ENCODE data around the gene MINK1.

The MINK1 gene

DNA sequence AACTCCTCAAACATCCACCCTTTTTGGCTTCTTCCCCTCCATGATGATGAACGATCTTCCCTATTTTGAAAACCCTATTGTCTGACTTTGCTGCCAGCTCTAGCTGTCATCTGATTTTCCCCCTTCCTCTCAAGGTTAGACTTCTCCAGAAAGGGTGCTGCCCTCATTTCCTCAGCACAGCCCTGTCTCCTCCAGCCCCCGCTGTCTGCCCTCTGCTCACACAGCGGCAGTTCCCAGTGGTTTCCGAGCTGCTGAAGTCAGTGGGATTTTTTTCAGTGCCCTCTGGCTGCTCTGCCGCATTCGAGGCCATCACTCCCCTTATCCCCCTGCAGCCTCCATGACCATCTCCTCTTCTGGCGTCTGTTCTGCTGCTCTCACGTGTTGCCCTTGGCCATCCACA, 39.6 kb downstream of the MINK1 start:
- no peak for DNase-seq (ENCODE audit: low read depth)

DNA sequence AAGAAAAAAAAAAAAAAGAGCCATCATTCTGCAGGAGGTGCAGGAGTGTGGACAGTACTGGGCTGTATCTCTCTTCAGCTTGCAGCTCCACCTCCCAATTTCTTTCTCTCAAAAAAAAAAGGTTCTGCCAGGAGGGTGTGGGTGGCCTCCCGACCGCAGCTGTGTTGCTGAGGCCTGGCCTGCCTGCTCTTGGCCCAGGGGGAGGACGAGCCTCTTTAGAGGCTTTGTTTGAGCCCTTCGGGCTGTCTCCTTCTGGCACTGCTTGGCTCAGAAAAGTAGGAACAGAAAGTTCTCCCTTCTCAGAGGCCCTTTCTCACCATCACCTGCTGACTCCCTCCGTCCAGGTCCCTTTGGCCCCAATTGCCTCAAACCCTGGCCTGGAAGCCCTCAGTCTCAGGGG, 43.9 kb downstream of the MINK1 start:
- no peak for DNase-seq (ENCODE audit: low read depth)

DNA sequence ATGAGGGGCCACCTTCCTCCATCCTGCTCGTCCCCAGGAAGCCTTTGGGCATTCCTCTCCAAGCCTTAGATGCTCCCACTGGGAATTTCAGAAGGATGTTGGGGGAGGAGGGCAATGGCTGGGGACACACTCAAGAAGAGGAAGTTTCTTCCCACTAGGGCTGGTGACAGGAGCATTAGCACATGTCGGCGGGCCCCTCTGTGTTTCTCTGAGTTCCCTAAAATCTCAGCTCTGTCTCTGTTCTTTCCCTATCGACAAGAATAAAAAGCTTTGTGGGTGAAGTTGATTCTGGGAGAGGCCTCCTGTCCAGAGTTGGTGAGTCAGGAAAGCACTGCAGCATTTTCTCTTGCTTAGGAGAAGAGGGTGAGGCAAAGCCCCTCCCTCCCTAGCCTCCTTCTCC, 46.5 kb downstream of the MINK1 start:
- no peak for DNase-seq (ENCODE audit: low read depth)

DNA sequence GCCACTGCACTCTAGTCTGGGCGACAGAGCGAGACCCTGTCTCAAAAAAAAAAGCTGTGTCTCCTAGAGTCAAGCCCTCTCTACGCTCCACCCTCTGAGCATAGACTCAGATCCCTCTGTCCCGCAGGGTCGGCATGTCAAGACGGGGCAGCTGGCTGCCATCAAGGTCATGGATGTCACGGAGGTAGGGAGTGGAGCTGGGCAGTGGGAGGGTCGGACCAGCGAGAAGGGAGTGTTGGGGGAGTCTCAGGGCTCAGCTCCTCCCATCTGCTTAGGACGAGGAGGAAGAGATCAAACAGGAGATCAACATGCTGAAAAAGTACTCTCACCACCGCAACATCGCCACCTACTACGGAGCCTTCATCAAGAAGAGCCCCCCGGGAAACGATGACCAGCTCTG, 47.7 kb downstream of the MINK1 start:
- DNase-seq (ENCODE audit: low read depth), result no peak

DNA sequence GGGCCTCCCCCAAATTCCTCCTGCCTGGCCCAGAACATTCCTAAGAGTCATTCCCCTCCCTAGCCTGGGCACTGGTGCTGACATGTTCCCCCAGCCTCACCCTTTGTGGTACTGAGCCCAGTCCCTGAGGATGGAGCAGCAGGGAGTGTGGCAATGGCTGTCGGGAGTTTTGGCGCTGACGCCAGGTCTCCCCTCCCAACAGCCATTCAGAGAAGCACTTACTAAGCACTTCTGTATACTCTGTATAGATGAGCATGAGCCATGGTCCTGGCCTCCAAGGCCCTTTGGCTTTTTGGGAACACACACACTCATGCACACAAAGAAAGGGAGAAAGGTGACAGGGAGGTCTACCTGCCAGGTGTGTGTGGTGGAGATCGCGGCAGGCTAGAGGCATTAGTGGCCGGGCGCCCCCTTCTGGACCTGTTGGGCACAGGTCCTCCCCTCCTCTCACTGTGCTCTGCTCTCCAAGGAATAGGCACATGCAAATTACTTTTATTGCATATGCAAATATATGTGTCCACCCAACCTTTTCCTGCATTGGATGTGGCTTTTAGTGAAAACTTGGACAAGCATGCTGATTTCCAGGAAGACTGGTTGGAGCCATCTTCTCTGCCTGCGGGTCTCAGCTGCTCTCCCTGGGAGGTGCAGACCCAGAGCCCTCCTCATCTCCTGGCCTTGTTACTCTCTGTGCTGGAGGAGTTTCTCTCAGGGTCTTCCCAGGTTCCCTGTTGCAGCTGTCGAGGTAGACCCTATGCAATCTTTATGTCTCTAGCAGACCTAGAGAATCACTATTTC, 48.8 kb downstream of the MINK1 start:
- DNase-seq (ENCODE audit: low read depth), result no peak

DNA sequence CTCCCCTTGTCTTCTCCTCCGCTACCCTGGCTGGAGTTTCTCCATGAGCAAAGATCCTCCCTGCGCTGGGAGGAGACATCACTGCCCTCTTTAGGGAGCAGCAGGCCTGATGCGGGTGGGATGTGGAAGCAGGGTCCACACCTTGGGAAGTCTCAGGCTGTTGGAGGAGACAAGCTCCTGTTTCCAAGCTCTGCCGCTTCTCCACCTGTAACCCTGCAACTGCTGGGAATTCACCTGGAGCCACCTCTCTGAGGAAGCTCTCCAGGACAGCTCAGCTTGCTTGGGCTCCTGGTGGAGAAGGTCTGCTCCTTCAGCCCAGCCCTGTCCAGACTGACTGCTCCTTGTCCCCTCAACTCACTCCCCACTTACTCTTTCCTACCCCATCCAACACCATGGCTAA, 51.3 kb downstream of the MINK1 start:
- DNase-seq (ENCODE audit: low read depth), result no peak

DNA sequence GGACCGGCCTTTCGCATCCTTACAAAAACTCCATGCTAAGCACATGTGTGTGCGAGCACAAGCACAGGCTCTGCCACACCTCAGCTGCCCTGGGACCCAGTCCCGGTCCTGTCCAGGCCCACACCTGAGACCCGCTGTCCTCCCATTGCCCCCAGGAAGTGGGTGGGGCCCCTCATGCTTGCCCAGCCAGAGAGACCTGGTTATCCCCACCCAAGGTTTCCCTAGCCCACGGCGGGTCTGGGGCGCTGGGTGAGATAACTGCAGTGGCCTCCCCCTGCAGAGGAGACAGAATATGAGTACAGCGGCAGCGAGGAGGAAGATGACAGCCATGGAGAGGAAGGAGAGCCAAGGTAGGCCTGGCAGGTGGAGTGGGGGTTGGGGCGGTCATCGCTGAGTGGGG, 53.7 kb downstream of the MINK1 start:
- no peak for DNase-seq (ENCODE audit: low read depth)

DNA sequence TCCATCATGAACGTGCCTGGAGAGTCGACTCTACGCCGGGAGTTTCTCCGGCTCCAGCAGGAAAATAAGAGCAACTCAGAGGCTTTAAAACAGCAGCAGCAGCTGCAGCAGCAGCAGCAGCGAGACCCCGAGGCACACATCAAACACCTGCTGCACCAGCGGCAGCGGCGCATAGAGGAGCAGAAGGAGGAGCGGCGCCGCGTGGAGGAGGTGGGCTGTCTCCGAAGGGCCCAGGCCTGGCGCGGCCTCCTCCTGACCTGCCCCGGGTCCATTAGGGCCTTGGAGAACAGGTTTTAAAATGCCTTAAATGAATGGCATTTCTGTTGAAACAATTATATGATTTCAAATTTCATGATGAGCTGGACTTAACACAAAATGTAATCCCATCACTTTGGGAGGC, 54.4 kb downstream of the MINK1 start:
- DNase-seq (ENCODE audit: low read depth), result no peak

DNA sequence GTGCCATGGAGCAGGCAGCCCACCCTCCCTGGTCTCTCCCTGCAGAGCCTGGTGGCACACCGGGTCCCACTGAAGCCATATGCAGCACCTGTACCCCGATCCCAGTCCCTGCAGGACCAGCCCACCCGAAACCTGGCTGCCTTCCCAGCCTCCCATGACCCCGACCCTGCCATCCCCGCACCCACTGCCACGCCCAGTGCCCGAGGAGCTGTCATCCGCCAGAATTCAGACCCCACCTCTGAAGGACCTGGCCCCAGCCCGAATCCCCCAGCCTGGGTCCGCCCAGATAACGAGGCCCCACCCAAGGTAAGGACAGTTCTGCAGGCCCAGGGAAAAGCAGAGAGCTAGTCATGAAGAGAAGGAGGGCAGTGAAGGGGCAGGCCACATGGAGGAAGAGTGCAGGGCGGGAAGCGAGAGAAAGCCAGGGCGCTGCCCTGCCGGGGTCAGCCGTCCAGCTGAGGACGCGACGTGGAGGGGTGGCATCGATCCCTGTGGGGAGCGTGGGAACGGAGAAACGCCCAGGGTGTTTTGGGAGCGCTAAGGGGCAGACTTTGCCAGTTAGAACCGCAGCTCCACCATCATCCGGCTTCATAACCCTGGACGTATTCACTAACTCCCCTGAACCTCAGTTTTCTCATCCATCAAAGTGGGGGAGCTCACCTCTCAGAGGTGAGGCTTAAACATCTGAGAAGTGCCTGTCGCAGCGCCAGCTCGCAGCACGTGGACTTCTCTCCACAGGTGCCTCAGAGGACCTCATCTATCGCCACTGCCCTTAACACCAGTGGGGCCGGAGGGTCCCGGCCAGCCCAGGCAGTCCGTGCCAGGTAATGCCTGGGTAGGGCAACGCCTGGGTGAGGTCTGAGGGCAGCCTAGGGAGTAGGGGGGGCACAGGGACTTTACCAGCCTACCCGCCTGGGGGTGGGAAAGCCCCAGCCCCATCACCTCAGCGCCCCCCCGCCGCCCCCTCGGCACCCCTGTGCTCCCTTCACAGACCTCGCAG, 58.6 kb downstream of the MINK1 start:
- no peak for DNase-seq (ENCODE audit: low read depth)

DNA sequence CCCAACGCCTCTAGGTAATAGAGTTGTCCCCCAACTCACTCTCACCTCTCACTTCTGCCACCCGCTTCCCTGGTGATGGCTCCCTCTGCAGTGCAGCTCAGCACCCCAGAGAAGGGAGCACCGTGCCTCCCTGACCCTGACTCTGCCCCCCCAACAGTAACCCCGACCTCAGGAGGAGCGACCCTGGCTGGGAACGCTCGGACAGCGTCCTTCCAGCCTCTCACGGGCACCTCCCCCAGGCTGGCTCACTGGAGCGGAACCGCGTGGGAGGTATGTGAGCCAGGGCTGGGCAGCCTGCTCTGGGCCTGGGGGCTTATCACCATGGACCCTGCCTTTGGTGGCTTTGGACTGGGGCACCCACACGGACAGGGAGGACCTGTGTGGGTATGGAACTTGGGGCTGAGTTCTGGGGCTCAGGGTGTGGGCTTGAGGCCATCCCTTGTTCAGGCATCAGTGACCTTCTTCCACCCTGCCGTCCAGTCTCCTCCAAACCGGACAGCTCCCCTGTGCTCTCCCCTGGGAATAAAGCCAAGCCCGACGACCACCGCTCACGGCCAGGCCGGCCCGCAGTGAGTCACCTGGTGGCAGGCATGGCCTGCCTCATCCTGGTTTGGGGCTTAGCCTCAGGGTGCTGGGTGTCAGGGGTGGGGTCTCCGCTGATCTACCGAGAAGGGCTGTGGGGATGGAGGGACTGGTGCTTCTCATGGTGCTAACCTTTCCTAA, 59.5 kb downstream of the MINK1 start:
- no peak for DNase-seq (ENCODE audit: low read depth)

DNA sequence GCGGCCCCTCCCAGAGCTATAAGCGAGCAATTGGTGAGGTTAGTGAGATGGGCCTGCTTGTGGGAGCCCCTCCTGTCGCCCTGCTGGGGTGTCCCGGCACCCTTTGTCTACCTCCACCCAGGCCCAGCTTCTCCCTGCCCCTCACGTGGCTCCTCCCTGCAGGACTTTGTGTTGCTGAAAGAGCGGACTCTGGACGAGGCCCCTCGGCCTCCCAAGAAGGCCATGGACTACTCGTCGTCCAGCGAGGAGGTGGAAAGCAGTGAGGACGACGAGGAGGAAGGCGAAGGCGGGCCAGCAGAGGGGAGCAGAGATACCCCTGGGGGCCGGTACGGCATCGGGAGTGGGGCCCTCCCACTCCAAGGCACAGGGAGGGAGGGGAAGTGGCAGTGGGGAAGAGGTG, 60.1 kb downstream of the MINK1 start:
- no peak for DNase-seq (ENCODE audit: low read depth)

DNA sequence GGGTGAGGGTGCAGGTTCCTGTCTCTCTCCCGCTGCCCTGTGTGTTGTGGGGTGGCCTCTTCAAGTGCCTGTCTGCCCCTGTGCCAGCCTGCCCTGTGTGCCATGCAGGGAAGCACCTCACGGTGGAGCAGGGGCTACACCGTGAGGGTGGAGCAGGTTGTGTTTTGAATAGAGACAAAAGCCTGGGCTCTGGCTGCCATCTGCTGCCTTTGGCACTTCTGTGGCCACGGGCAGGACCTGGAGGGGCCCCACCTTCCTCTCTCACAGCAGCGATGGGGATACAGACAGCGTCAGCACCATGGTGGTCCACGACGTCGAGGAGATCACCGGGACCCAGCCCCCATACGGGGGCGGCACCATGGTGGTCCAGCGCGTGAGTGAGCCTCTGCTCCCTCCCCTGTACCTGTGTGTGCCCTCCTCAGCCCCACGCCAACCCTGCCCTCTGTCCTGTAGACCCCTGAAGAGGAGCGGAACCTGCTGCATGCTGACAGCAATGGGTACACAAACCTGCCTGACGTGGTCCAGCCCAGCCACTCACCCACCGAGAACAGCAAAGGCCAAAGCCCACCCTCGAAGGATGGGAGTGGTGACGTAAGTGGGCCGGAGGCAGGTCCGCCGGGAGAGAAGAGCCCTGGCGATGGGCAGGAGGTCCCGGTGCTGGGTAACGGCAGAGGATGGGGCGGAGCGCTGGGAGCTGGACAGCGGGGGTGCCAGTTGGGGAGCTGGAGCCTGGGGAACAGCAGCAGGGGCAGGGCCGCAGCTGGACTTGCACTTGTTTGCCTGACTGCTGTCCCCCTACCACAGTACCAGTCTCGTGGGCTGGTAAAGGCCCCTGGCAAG, 60.8 kb downstream of the MINK1 start:
- no peak for DNase-seq (ENCODE audit: low read depth)

DNA sequence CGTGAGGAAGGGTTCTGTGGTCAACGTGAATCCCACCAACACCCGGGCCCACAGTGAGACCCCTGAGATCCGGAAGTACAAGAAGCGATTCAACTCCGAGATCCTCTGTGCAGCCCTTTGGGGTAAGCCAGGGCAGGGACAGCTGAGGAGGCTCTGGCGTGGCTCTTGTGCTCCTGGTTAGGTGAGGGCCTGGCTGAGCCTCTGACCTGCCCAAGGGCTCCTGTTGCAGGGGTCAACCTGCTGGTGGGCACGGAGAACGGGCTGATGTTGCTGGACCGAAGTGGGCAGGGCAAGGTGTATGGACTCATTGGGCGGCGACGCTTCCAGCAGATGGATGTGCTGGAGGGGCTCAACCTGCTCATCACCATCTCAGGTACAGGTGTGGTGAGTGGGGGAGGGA, 62.0 kb downstream of the MINK1 start:
- no peak for DNase-seq (ENCODE audit: low read depth)

DNA sequence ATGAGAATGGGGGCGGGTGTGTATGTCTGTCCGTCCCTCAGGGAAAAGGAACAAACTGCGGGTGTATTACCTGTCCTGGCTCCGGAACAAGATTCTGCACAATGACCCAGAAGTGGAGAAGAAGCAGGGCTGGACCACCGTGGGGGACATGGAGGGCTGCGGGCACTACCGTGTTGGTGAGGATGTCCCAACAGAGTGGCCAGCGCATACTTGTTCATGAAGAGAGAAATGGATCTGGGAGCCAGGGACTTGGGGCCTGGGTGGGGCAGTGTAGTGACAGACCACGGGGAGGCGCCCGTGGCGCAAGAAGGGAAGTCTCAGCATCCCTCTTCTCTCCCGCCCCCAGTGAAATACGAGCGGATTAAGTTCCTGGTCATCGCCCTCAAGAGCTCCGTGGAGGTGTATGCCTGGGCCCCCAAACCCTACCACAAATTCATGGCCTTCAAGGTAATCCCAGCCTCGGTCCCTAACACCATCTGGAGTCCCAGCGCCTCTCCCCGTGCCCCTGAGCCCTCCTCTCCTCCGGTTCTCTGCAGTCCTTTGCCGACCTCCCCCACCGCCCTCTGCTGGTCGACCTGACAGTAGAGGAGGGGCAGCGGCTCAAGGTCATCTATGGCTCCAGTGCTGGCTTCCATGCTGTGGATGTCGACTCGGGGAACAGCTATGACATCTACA, 62.7 kb downstream of the MINK1 start:
- no peak for DNase-seq (ENCODE audit: low read depth)

DNA sequence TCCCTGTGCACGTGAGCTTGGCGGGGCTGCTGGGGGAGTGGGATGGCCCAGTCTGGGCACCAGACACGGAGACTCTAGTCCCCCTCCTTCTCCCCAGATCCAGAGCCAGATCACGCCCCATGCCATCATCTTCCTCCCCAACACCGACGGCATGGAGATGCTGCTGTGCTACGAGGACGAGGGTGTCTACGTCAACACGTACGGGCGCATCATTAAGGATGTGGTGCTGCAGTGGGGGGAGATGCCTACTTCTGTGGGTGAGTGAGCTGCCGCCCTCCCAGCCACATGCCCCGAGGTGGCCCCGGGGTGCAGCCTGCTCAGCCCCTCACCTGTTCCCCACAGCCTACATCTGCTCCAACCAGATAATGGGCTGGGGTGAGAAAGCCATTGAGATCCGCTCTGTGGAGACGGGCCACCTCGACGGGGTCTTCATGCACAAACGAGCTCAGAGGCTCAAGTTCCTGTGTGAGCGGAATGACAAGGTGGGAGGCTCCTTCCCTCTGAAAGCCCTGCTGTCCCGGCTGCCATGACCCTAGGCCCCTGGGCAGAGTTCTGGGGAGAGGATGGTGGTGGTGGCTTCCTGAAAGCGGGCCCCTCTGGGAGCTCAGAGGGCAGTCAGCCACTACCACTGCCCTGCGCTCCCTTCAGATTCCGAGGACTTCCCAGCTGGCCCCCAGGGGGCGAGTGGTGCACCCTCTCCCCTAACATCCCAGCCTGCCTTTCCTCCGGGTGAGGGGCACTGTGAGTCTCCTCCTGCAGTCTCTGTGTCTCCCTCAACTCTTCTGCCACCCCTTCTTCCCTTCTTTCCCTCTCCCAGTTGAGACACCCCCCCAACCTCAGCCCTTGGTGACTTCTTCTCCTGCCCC, 63.4 kb downstream of the MINK1 start:
- no peak for DNase-seq (ENCODE audit: low read depth)

DNA sequence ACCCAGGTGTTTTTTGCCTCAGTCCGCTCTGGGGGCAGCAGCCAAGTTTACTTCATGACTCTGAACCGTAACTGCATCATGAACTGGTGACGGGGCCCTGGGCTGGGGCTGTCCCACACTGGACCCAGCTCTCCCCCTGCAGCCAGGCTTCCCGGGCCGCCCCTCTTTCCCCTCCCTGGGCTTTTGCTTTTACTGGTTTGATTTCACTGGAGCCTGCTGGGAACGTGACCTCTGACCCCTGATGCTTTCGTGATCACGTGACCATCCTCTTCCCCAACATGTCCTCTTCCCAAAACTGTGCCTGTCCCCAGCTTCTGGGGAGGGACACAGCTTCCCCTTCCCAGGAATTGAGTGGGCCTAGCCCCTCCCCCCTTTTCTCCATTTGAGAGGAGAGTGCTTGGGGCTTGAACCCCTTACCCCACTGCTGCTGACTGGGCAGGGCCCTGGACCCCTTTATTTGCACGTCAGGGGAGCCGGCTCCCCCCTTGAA, 64.1 kb downstream of the MINK1 start:
- DNase-seq (ENCODE audit: low read depth), result no peak

DNA sequence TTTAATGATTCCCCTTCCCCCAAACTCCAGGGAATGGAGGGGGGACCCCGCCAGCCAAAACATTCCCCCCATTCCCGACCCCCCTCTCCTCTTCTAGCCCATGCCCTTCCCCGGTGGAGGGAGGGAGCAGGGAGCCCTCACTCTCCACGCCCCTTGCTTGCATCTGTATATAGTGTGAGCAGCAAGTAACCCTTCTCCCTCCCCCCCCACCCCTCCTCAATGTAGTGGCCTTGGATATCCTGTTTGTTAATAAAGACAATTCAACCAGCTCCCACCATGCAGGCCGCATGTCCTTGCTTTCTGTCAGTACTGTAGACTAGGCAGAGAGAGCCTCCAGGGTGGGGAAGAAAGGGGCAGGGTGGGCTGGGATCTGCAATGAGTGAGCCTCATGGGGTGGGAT, 64.6 kb downstream of the MINK1 start:
- DNase-seq (ENCODE audit: low read depth), result no peak

DNA sequence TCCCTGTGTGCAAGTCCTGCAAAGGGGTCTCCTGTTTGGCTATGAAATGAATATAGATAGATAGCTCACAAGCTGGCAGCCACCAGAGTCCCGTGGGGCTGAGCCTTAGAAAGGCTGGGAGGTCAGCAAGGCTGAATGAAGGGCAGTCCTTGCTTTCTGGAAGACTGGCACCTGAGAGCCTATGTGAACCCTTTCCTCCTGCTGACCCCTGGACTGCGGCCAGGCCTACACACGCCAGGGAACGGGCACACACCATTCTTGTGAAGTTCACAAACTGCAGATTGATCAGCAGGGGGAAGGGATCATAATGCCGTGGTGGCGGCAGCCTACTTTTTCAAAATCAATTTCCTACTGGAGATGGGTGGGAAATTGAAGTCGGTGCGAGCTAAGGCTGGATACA, 65.2 kb downstream of the MINK1 start:
- DNase-seq (ENCODE audit: low read depth), result no peak

DNA sequence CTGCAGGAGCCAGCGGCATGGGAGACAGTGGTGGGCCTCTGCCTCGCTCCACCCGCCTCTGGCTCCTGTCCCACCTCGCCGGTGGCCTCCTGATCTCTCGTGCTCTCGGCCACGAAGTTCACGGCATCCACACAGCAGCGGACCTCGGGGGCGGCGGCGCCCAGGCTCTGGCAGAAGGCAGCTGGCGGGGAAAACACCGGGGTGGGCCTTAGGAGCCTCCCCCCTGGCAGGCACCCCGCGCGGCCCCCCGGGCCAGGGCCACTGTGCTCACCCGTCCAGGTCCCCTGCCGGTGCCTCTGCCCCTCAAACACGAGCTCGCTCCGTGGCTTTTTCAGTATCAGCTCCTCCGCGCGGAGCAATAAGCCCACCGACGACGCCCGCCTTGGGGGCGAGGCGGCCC, 65.8 kb downstream of the MINK1 start:
- DNase-seq (ENCODE audit: low read depth), result no peak
